ENCODE measurements around the gene SLC29A4. TPM values are rescaled to one million over a fixed set of nuclear protein-coding genes. Genes with fewer than 3 reads are reported as not detected.
"Not testable (repeated sequence)": the region's sequence is repeated elsewhere in the genome, so short reads cannot be mapped to it uniquely, and the experiment has no call there.

Gene SLC29A4
- total RNA-seq, 1 experiment from 2014 or later: 16.5 TPM

GRCh38 chr7:5281598-5282500, 894 bp upstream of the SLC29A4 start:
- H3K27me3 ChIP-seq (ENCODE audit: control insufficient read depth, insufficient read depth, low read length); H3K36me3 ChIP-seq (replicated peaks; ENCODE audit: control insufficient read depth, insufficient read depth, low read length); H3K4me3 ChIP-seq (ENCODE audit: insufficient read depth, low read depth, low read length): not testable (repeated sequence)
- DNase-seq: peak; percentile 70

- Histone ChIP-seq H3K36me3 (replicated peaks; ENCODE audit: control insufficient read depth, insufficient read depth, low read length) (no peaks in the 10 kb centered on the region), H3K27me3 (ENCODE audit: control insufficient read depth, insufficient read depth, low read length) (peaks cover 9% of the 10 kb centered on the region), H3K4me3 (ENCODE audit: insufficient read depth, low read depth, low read length) (peak overlapping the region; percentile 51)
- peak; percentile 81 for DNase-seq
These were observed 919 bp downstream of the SLC29A4 start for GRCh38 chr7:5283421-5284303.

GRCh38 chr7:5284304-5285281, 1.9 kb downstream of the SLC29A4 start:
- Histone ChIP-seq H3K27me3 (ENCODE audit: control insufficient read depth, insufficient read depth, low read length) (peaks cover 9% of the 10 kb centered on the region), H3K4me3 (ENCODE audit: insufficient read depth, low read depth, low read length) (no peak overlapping the region), H3K36me3 (replicated peaks; ENCODE audit: control insufficient read depth, insufficient read depth, low read length) (no peaks in the 10 kb centered on the region)
- peak; percentile 94 for DNase-seq

- H3K27me3 ChIP-seq (ENCODE audit: control insufficient read depth, insufficient read depth, low read length): peaks cover 7% of the 10 kb centered on the region
- DNase-seq: no peak
These were observed 4.2 kb downstream of the SLC29A4 start for GRCh38 chr7:5286933-5287332.

GRCh38 chr7:5287373-5287772, 4.6 kb downstream of the SLC29A4 start:
- not testable (repeated sequence) for H3K27me3 ChIP-seq (ENCODE audit: control insufficient read depth, insufficient read depth, low read length); DNase-seq; H3K4me3 ChIP-seq (ENCODE audit: insufficient read depth, low read depth, low read length); H3K36me3 ChIP-seq (replicated peaks; ENCODE audit: control insufficient read depth, insufficient read depth, low read length)

More at GRCh38 chr7:5286933-5287332, 4.2 kb downstream of the SLC29A4 start:
- Histone ChIP-seq H3K4me3 (ENCODE audit: insufficient read depth, low read depth, low read length) (no peak overlapping the region), H3K36me3 (replicated peaks; ENCODE audit: control insufficient read depth, insufficient read depth, low read length) (no peaks in the 10 kb centered on the region)

GRCh38 chr7:5287802-5288201, 5.1 kb downstream of the SLC29A4 start:
- Histone ChIP-seq H3K27me3 (ENCODE audit: control insufficient read depth, insufficient read depth, low read length) (peaks cover 7% of the 10 kb centered on the region), H3K4me3 (ENCODE audit: insufficient read depth, low read depth, low read length) (no peak overlapping the region), H3K36me3 (replicated peaks; ENCODE audit: control insufficient read depth, insufficient read depth, low read length) (no peaks in the 10 kb centered on the region)
- peak; percentile 28 for DNase-seq

GRCh38 chr7:5288560-5288959, 5.8 kb downstream of the SLC29A4 start:
- DNase-seq; H3K36me3 ChIP-seq (replicated peaks; ENCODE audit: control insufficient read depth, insufficient read depth, low read length); H3K4me3 ChIP-seq (ENCODE audit: insufficient read depth, low read depth, low read length); H3K27me3 ChIP-seq (ENCODE audit: control insufficient read depth, insufficient read depth, low read length): not testable (repeated sequence)

- Histone ChIP-seq H3K36me3 (replicated peaks; ENCODE audit: control insufficient read depth, insufficient read depth, low read length) (no peaks in the 10 kb centered on the region), H3K4me3 (ENCODE audit: insufficient read depth, low read depth, low read length) (no peak overlapping the region), H3K27me3 (ENCODE audit: control insufficient read depth, insufficient read depth, low read length) (peaks cover 2% of the 10 kb centered on the region)
- DNase-seq: peak; percentile 9
These were observed 6.6 kb downstream of the SLC29A4 start for GRCh38 chr7:5289355-5289754.

GRCh38 chr7:5291301-5291700, 8.6 kb downstream of the SLC29A4 start:
- Histone ChIP-seq H3K27me3 (ENCODE audit: control insufficient read depth, insufficient read depth, low read length) (no peaks in the 10 kb centered on the region), H3K4me3 (ENCODE audit: insufficient read depth, low read depth, low read length) (no peak overlapping the region), H3K36me3 (replicated peaks; ENCODE audit: control insufficient read depth, insufficient read depth, low read length) (no peaks in the 10 kb centered on the region)
- peak; percentile 23 for DNase-seq

GRCh38 chr7:5291711-5292335, 9.1 kb downstream of the SLC29A4 start:
- not testable (repeated sequence) for H3K4me3 ChIP-seq (ENCODE audit: insufficient read depth, low read depth, low read length); H3K27me3 ChIP-seq (ENCODE audit: control insufficient read depth, insufficient read depth, low read length); H3K36me3 ChIP-seq (replicated peaks; ENCODE audit: control insufficient read depth, insufficient read depth, low read length)
- peak; percentile 18 for DNase-seq

GRCh38 chr7:5294169-5294987, 11.6 kb downstream of the SLC29A4 start:
- no peaks in the 10 kb centered on the region for H3K36me3 ChIP-seq (replicated peaks; ENCODE audit: control insufficient read depth, insufficient read depth, low read length)
- peaks cover 2% of the 10 kb centered on the region for H3K27me3 ChIP-seq (ENCODE audit: control insufficient read depth, insufficient read depth, low read length)
- DNase-seq: no peak
- H3K4me3 ChIP-seq (ENCODE audit: insufficient read depth, low read depth, low read length): no peak overlapping the region

- DNase-seq: peak; percentile 65
- Histone ChIP-seq H3K4me3 (ENCODE audit: insufficient read depth, low read depth, low read length) (peak overlapping the region; percentile 49), H3K36me3 (replicated peaks; ENCODE audit: control insufficient read depth, insufficient read depth, low read length) (no peaks in the 10 kb centered on the region), H3K27me3 (ENCODE audit: control insufficient read depth, insufficient read depth, low read length) (peaks cover 2% of the 10 kb centered on the region)
These were observed 12.6 kb downstream of the SLC29A4 start for GRCh38 chr7:5295039-5296014.
